HCT116 (cell line): ENCODE data around the gene FAXC. TPM values are rescaled to one million over a fixed set of nuclear protein-coding genes. Genes with fewer than 3 reads are reported as not detected.

Experiments
- ATAC-seq: fragments of 200-7000 bp; cut with Tn5 transposase; 2 replicates; pipeline ENCODE4 v1.9.1; 2020; ENCODE audit warnings: mild to moderate bottlenecking, moderate library complexity
- BruUV-seq: library from RNA; stranded (reverse); fragments of 400-500 nt; replicated peaks from 2 replicates; lab custom pipeline; 2021; lab: Mats Ljungman, UMichigan
- CTCF ChIA-PET: fragments of 300-600 bp; sonication (Branson Sonifier 250); formaldehyde crosslinking; loops from one replicate; lab custom pipeline; 2021; ENCODE audit warnings: antibody characterized with exemption; lab: Charles Lee
- POLR2A ChIA-PET: fragments of 300-600, 350-600 bp; sonication (Branson Sonifier 250); formaldehyde crosslinking; loops from one replicate; lab custom pipeline; 2021; ENCODE audit warnings: antibody characterized with exemption; lab: Charles Lee
- RAD21 ChIA-PET, 2 experiments: fragments of 300-600 bp; sonication (Branson Sonifier 250); formaldehyde crosslinking; loops; one replicate each; lab custom pipeline; 2023; ENCODE audit warnings: low total read pairs in 2 of 2; ENCODE audit not compliant: uncharacterized antibody in 2 of 2, unreplicated experiment in 2 of 2, low non-redundant PET in 1 of 2; lab: Charles Lee
- DNase-seq: peaks from one replicate; pipeline ENCODE4 v3.0.0-alpha.2; 2010; ENCODE audit warnings: low read depth, low spot score
- H2AFZ ChIP-seq: fragments of 200-600 bp; shearing (Covaris generic), sonication (generic); 2 replicates; pipeline ENCODE4 v1.6.1; 2017; ENCODE audit warnings: low read depth, mixed run types, mixed read lengths, antibody characterized with exemption, low read length; ENCODE audit not compliant: poor library complexity, severe bottlenecking
- H3K27ac ChIP-seq: 2 replicates; pipeline ENCODE4 v1.5.1; 2012; ENCODE audit warnings: low read depth, low read length
- H3K27me3 ChIP-seq: fragments of 200-600 bp; sonication (generic); 2 replicates; pipeline ENCODE4 v1.6.1; 2016; ENCODE audit warnings: mixed run types, low read length, mixed read lengths; ENCODE audit not compliant: insufficient read depth
- H3K36me3 ChIP-seq, 2 experiments: fragments of 200-500 bp in 1 of 2; fragments of 200-600 bp in 1 of 2; sonication (Bioruptor generic) in 1 of 2; sonication (generic) in 1 of 2; 2 replicates each; pipeline versions ENCODE4 v1.5.1 to v1.6.1; 2014 to 2016; ENCODE audit warnings: low read length in 2 of 2, inconsistent platforms in 1 of 2, mixed read lengths in 1 of 2, mixed run types in 1 of 2; ENCODE audit not compliant: insufficient read depth in 2 of 2, control insufficient read depth in 1 of 2
- H3K4me1 ChIP-seq, 2 experiments: fragments of 200-600 bp in 1 of 2; sonication (generic) in 1 of 2; 2 replicates each; pipeline versions ENCODE4 v1.5.1 to v1.6.1; 2012 to 2017; ENCODE audit warnings: low read length in 2 of 2, inconsistent platforms in 1 of 2, mild to moderate bottlenecking in 1 of 2, mixed read lengths in 1 of 2, mixed run types in 1 of 2, moderate library complexity in 1 of 2; ENCODE audit not compliant: insufficient read depth in 2 of 2, control insufficient read depth in 1 of 2
- H3K4me2 ChIP-seq: fragments of 200-600 bp; sonication (generic); 2 replicates; pipeline ENCODE4 v1.6.1; 2017; ENCODE audit warnings: mixed run types, low read length, mixed read lengths
- H3K4me3 ChIP-seq, 2 experiments: fragments of 200-600 bp in 1 of 2; sonication (generic) in 1 of 2; replicated peaks in 1 of 2; 2 replicates each; pipeline ENCODE4 v1.5.1; 2011 to 2016; ENCODE audit warnings: low read length in 2 of 2, control low read depth in 1 of 2, low read depth in 1 of 2, mild to moderate bottlenecking in 1 of 2, mixed read lengths in 1 of 2, mixed run types in 1 of 2
- H3K79me2 ChIP-seq: fragments of 200-600 bp; sonication (generic); 2 replicates; pipeline ENCODE4 v1.6.1; 2017; ENCODE audit warnings: mild to moderate bottlenecking, mixed run types, low read length, moderate library complexity, mixed read lengths; ENCODE audit not compliant: insufficient read depth
- H3K9ac ChIP-seq: fragments of 200-600 bp; sonication (generic); 2 replicates; pipeline ENCODE4 v1.6.1; 2016; ENCODE audit warnings: low read length, mixed read lengths
- H3K9me2 ChIP-seq: fragments of 200-600 bp; sonication (generic), shearing (Covaris generic); 2 replicates; pipeline ENCODE4 v1.6.1; 2017; ENCODE audit warnings: mixed run types, mild to moderate bottlenecking, moderate library complexity; ENCODE audit not compliant: insufficient read depth
- H3K9me3 ChIP-seq, 2 experiments: fragments of 200-500 bp in 1 of 2; fragments of 200-600 bp in 1 of 2; sonication (Bioruptor generic) in 1 of 2; sonication (generic) in 1 of 2; 2 replicates each; pipeline ENCODE4 v1.6.1; 2014 to 2017; ENCODE audit warnings: low read length in 2 of 2, mixed read lengths in 2 of 2, inconsistent platforms in 1 of 2, low read depth in 1 of 2, mild to moderate bottlenecking in 1 of 2, mixed run types in 1 of 2, moderate library complexity in 1 of 2; ENCODE audit not compliant: control insufficient read depth in 1 of 2, insufficient read depth in 1 of 2
- H4K20me1 ChIP-seq: fragments of 200-600 bp; sonication (generic), shearing (Covaris generic); 2 replicates; pipeline ENCODE4 v1.6.1; 2017; ENCODE audit warnings: mixed run types, mild to moderate bottlenecking, moderate library complexity; ENCODE audit not compliant: insufficient read depth
- ATF3 ChIP-seq: IDR thresholded peaks from 2 replicates; pipeline ENCODE4 v1.6.1; 2012
- CTCF ChIP-seq, 3 experiments: fragments of 200-600 bp in 1 of 3; sonication (generic) in 1 of 3; IDR thresholded peaks in 2 of 3; conservative IDR thresholded peaks in 1 of 3; 2 replicates each; pipeline ENCODE4 v1.5.1; 2012 to 2017; ENCODE audit warnings: low read depth in 2 of 3, low read length in 2 of 3, antibody characterized with exemption in 1 of 3, borderline replicate concordance in 1 of 3, control low read depth in 1 of 3, mild to moderate bottlenecking in 1 of 3, mixed read lengths in 1 of 3, mixed run types in 1 of 3, moderate library complexity in 1 of 3; ENCODE audit not compliant: insufficient read depth in 1 of 3
- ELF1 ChIP-seq: IDR thresholded peaks from 2 replicates; pipeline ENCODE4 v1.6.1; 2012; ENCODE audit warnings: low read depth, borderline replicate concordance
- EZH2 ChIP-seq: fragments of 200-600 bp; sonication (generic); IDR thresholded peaks from 2 replicates; pipeline ENCODE4 v1.6.1; 2017; ENCODE audit warnings: antibody characterized with exemption, mixed run types
- FOSL1 ChIP-seq: IDR thresholded peaks from 2 replicates; pipeline ENCODE4 v1.6.1; 2012; ENCODE audit warnings: low read depth
- JUND ChIP-seq: IDR thresholded peaks from 2 replicates; pipeline ENCODE4 v1.6.1; 2012
- MAX ChIP-seq: IDR thresholded peaks from 2 replicates; pipeline ENCODE4 v1.6.1; 2012
- POLR2AphosphoS5 ChIP-seq: IDR thresholded peaks from 2 replicates; pipeline ENCODE4 v1.6.1; 2011; ENCODE audit warnings: mild to moderate bottlenecking, low read depth, low read length, moderate library complexity
- SIN3A ChIP-seq: IDR thresholded peaks from 2 replicates; pipeline ENCODE4 v1.6.1; 2012; ENCODE audit warnings: low read depth
- SRF ChIP-seq: IDR thresholded peaks from 2 replicates; pipeline ENCODE4 v1.6.1; 2012; ENCODE audit warnings: low read depth
- TCF7L2 ChIP-seq: IDR thresholded peaks from 2 replicates; pipeline ENCODE4 v1.7.0; 2011; ENCODE audit warnings: borderline replicate concordance, inconsistent platforms; ENCODE audit not compliant: insufficient read depth, insufficient read length; ENCODE audit errors: extremely low read depth
- YY1 ChIP-seq: IDR thresholded peaks from 2 replicates; pipeline ENCODE4 v1.6.1; 2011; ENCODE audit warnings: low read length, low read depth, moderate library complexity, mild to moderate bottlenecking; ENCODE audit not compliant: insufficient replicate concordance; ENCODE audit errors: extremely low read depth
- intact Hi-C: fragments of 100-400 bp; cut with micrococcal nuclease; formaldehyde crosslinking; loops from 2 replicates; pipeline ENCODE4 v1.10.0; 2022
- total RNA-seq: library from RNA; stranded (reverse); gene quantifications from one replicate; pipeline ENCODE4 v1.2.1, GENCODE V29; 2021; ENCODE audit not compliant: unreplicated experiment

Gene FAXC
- total RNA-seq, 1 experiment from 2014 or later, result 4.7 TPM

- no peak for TF ChIP-seq ELF1
- H3K4me2 ChIP-seq, result no peak overlapping the region
- DNase-seq (no peak), ATAC-seq (no peak)
- POLR2A ChIA-PET, result no interaction called here
- H3K9ac ChIP-seq, result no peak overlapping the region
- no TSS peak for BruUV-seq
- no peaks in the 10 kb centered on the region for H3K27me3 ChIP-seq
- H3K27ac ChIP-seq, result no peak overlapping the region
- H3K9me2 ChIP-seq, result no peaks in the 10 kb centered on the region
- no peak overlapping the region for H2AFZ ChIP-seq
- intact Hi-C loops, result no loop called here
- H4K20me1 ChIP-seq, result no peaks in the 10 kb centered on the region
- H3K4me1 ChIP-seq, result no peaks in the 10 kb centered on the region
- CTCF ChIA-PET, result no interaction called here
- H3K79me2 ChIP-seq, result no peaks in the 10 kb centered on the region
- RAD21 ChIA-PET, result no interaction called here
- H3K4me3 ChIP-seq, result no peak overlapping the region
- H3K36me3 ChIP-seq, result no peaks in the 10 kb centered on the region
- no peaks in the 10 kb centered on the region for H3K9me3 ChIP-seq
Measured at GRCh38 chr6:99296261-99296660, 53.2 kb downstream of the FAXC start.

DNA sequence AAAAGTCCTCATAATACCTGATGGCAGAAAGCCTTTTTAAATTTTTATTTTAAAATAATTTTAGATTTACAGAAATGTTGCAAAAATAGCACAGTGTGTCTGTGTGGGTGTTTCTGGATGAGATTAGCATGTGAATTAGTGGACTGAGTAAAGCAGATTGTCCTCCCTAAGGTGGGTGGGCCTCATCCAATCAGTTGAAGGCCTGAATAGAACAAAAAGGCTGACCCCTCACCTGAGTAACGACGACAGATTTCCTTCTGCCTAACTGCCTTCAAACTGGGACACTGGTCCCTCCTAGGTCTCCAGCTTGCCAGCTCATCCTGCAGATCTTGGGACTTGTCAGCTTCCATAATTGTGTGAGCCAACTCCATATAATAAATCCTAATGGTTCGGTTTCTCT, 54.2 kb downstream of the FAXC start:
- CTCF ChIA-PET, result no interaction called here
- no peaks in the 10 kb centered on the region for H3K9me2 ChIP-seq
- intact Hi-C loops, result no loop called here
- no peak for TF ChIP-seq MAX
- no peak for TF ChIP-seq SRF
- TF ChIP-seq YY1, result no peak
- TF ChIP-seq EZH2, result no peak
- no peak for TF ChIP-seq JUND
- TF ChIP-seq TCF7L2, result no peak
- TF ChIP-seq POLR2AphosphoS5, result no peak
- TF ChIP-seq SIN3A, result no peak
- no peak for TF ChIP-seq FOSL1
- no peak for TF ChIP-seq CTCF (IDR thresholded peaks at IDR 0.05 in 2 of 3, conservative IDR thresholded peaks at IDR 0.05 in 1 of 3; ENCODE audit: borderline replicate concordance in 1 of 3, insufficient read depth in 1 of 3, low read depth in 2 of 3, low read length in 2 of 3)
- TF ChIP-seq ATF3, result no peak
- TF ChIP-seq, all 23 proteins: peak for 0
- ATAC-seq (no peak), DNase-seq (no peak)
- Histone ChIP-seq H4K20me1 (no peaks in the 10 kb centered on the region), H3K4me1 (no peaks in the 10 kb centered on the region), H3K4me2 (no peak overlapping the region), H3K36me3 (no peaks in the 10 kb centered on the region), H2AFZ (no peak overlapping the region), H3K27me3 (no peaks in the 10 kb centered on the region), H3K9me3 (no peaks in the 10 kb centered on the region), H3K4me3 (no peak overlapping the region), H3K9ac (no peak overlapping the region), H3K27ac (no peak overlapping the region), H3K79me2 (no peaks in the 10 kb centered on the region)
- no TSS peak for BruUV-seq
- ChIA-PET RAD21 (no interaction called here), POLR2A (no interaction called here)
